ENCODE measurements around the gene MAN1C1. TPM values are rescaled to one million over a fixed set of nuclear protein-coding genes. Genes with fewer than 3 reads are reported as not detected.

The MAN1C1 gene
- total RNA-seq, 1 experiment from 2014 or later = 9.3 TPM

DNA sequence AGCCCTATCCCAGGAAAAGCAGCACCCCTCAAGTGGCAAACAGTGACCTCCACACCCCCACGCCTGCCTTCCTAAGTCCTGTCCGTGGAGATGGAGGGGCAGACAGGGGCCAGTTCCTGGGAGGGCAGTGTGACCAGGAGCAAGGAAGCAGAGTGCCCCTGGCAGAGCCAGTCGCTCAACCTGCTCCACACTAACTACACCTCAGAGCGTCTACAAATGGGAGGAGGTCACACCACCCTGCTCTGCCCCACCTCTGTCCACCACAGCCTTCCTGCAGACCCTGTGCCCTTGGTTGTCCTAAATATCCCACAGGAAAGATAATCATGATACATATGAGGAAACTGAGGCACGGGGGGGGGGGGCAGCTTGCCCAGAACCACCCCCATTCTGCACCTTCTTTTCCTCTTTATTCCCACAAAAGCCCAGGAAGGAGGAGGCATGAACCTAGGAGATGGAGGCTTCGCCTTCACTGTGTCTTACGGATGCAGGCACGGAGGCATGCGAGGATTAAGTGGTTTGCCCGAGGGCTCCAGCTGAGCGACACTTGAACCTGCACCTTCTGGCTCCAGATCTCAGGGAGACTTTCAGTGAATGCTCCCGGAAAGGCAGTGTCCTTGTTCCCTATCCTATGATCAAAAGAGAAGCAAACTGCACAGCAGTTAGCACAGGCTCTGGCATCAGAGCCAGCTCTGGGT is 140.7 kb downstream of the MAN1C1 start:
- Histone ChIP-seq H2BK20ac (ENCODE audit: low read depth, low read length, poor library complexity, severe bottlenecking) (no peak overlapping the region), H2AFZ (ENCODE audit: low read length) (no peak overlapping the region), H2BK5ac (ENCODE audit: insufficient read length, low read length) (no peak overlapping the region), H4K20me1 (ENCODE audit: control insufficient read depth, insufficient read depth, insufficient read length) (peaks cover 3% of the 10 kb centered on the region), H3K23ac (ENCODE audit: insufficient read length, low read depth, low read length) (no peak overlapping the region), H3K23me2 (ENCODE audit: insufficient read length, low read depth, low read length, poor library complexity, severe bottlenecking) (no peaks in the 10 kb centered on the region), H2BK120ac (ENCODE audit: low read depth, low read length, poor library complexity, severe bottlenecking) (no peak overlapping the region), H3K4ac (ENCODE audit: low read depth, low read length) (no peak overlapping the region), H3K4me1 (ENCODE audit: insufficient read depth, low read length) (no peaks in the 10 kb centered on the region), H3K9ac (ENCODE audit: extremely low read depth, insufficient read length, low read length) (no peak overlapping the region), H4K8ac (replicated peaks; ENCODE audit: insufficient read length, low read depth, low read length) (no peak overlapping the region), H2BK12ac (ENCODE audit: insufficient read length, low read depth, low read length) (no peak overlapping the region), H2BK15ac (ENCODE audit: low read depth, low read length) (no peak overlapping the region), H4K5ac (ENCODE audit: insufficient read length, low read depth, low read length) (no peak overlapping the region), H4K91ac (ENCODE audit: insufficient read length, low read depth, low read length) (no peak overlapping the region), H3K56ac (ENCODE audit: insufficient read length, low read depth, low read length) (no peak overlapping the region), H3K18ac (ENCODE audit: insufficient read length, low read depth, low read length) (no peak overlapping the region), H3T11ph (ENCODE audit: low read length) (no peak overlapping the region), H3K79me2 (ENCODE audit: insufficient read depth, low read length) (no peaks in the 10 kb centered on the region), H3K9me3 (ENCODE audit: control insufficient read depth, low read depth, low read length) (no peaks in the 10 kb centered on the region), H3K27ac (ENCODE audit: insufficient read length, low read depth, low read length) (no peak overlapping the region), H3K4me2 (ENCODE audit: insufficient read depth, insufficient read length, low read length) (no peak overlapping the region), H3K79me1 (ENCODE audit: insufficient read depth, low read depth, low read length, poor library complexity, severe bottlenecking) (no peaks in the 10 kb centered on the region), H3K14ac (ENCODE audit: insufficient read depth, low read length) (no peak overlapping the region; the same call in 1 of the 2 replicates), H2AK5ac (ENCODE audit: insufficient read length, low read length) (no peak overlapping the region), H3K27me3 (ENCODE audit: insufficient read depth, low read length) (no peaks in the 10 kb centered on the region)
- Mint-ChIP-seq H3K27me3 (ENCODE audit: low read depth) (peaks cover 6% of the 10 kb centered on the region), H3K27ac (no peak overlapping the region; a peak in 1 of 7 replicates), H3K36me3 (ENCODE audit: insufficient read depth in 1 of 3, low read depth in 3 of 3) (no peaks in the 10 kb centered on the region), H3K4me3 (peak overlapping the region in 1 of 2 experiments; percentile 50; a peak in 1 of 5 replicates), H3K9me3 (no peaks in the 10 kb centered on the region), H3K4me1 (peaks cover 36 to 53% of the 10 kb centered on the region in 2 experiments)
- no CpG with 5 or more reads among the region's 12 CpGs for WGBS (ENCODE audit: extremely low coverage, insufficient read length, low lambda C conversion rate)
- TF ChIP-seq, protein P1, sequence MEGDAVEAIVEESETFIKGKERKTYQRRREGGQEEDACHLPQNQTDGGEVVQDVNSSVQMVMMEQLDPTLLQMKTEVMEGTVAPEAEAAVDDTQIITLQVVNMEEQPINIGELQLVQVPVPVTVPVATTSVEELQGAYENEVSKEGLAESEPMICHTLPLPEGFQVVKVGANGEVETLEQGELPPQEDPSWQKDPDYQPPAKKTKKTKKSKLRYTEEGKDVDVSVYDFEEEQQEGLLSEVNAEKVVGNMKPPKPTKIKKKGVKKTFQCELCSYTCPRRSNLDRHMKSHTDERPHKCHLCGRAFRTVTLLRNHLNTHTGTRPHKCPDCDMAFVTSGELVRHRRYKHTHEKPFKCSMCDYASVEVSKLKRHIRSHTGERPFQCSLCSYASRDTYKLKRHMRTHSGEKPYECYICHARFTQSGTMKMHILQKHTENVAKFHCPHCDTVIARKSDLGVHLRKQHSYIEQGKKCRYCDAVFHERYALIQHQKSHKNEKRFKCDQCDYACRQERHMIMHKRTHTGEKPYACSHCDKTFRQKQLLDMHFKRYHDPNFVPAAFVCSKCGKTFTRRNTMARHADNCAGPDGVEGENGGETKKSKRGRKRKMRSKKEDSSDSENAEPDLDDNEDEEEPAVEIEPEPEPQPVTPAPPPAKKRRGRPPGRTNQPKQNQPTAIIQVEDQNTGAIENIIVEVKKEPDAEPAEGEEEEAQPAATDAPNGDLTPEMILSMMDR (conservative IDR thresholded peaks at IDR 0.05) = no peak
- DNase-seq = no peak
